T-cell (primary cell): Measurements from ENCODE around the gene APOA4. TPM values are rescaled to one million over a fixed set of nuclear protein-coding genes. Genes with fewer than 3 reads are reported as not detected.

Source experiments
- ATAC-seq, 4 experiments: fragments of 200-7000 bp in 3 of 4; fragments of 150-1000 bp in 1 of 4; cut with Tn5 transposase; replicated peaks in 1 of 4; 1 replicate in 3 of 4; 2 replicates in 1 of 4; pipeline ENCODE4 v1.10.0; 2021; ENCODE audit warnings: moderate library complexity in 3 of 4, mild to moderate bottlenecking in 2 of 4, moderate number of reproducible peaks in 1 of 4
- CTCF ChIA-PET, 2 donors: fragments of 300-600 bp; sonication (Branson Sonifier 250); formaldehyde crosslinking; loops; one replicate each; lab custom pipeline; 2022; ENCODE audit warnings: antibody characterized with exemption in 2 of 2; lab: Charles Lee
- POLR2A ChIA-PET, 2 donors: fragments of 300-600 bp; sonication (Branson Sonifier 250); formaldehyde crosslinking; loops; one replicate each; lab custom pipeline; 2022; ENCODE audit warnings: antibody characterized with exemption in 2 of 2; lab: Charles Lee
- DNase-seq, 35 experiments: peaks; one replicate each; pipeline versions ENCODE4 v3.0.0 to v3.0.0-alpha.2; 2013 to 2023
- H3K27ac ChIP-seq: one replicate; pipeline ENCODE4 v1.5.1; 2013; ENCODE audit warnings: low read length
- H3K27me3 ChIP-seq, 2 experiments: replicated peaks in 1 of 2; 1 replicate in 1 of 2; 2 replicates in 1 of 2; pipeline versions ENCODE4 v1.6.1 to v1.7.0; 2013; ENCODE audit warnings: low read length in 1 of 2, mixed read lengths in 1 of 2; ENCODE audit not compliant: control insufficient read depth in 2 of 2, insufficient read depth in 2 of 2; ENCODE audit errors: extremely low read depth in 1 of 2
- H3K36me3 ChIP-seq, 2 donors: 1 replicate in 1 of 2; 2 replicates in 1 of 2; pipeline versions ENCODE4 v1.6.1 to v1.7.0; 2013; ENCODE audit warnings: low read length in 1 of 2; ENCODE audit not compliant: control insufficient read depth in 2 of 2, insufficient read depth in 1 of 2; ENCODE audit errors: extremely low read depth in 1 of 2
- H3K4me1 ChIP-seq, 2 experiments: 1 replicate in 1 of 2; 2 replicates in 1 of 2; pipeline versions ENCODE4 v1.6.1 to v1.7.0; 2013; ENCODE audit warnings: low read length in 2 of 2, mixed read lengths in 1 of 2; ENCODE audit not compliant: insufficient read depth in 2 of 2, control insufficient read depth in 1 of 2; ENCODE audit errors: extremely low read depth in 1 of 2
- H3K4me3 ChIP-seq, 2 donors: 1 replicate in 1 of 2; 2 replicates in 1 of 2; pipeline versions ENCODE4 v1.5.1 to v1.7.0; 2013; ENCODE audit warnings: mild to moderate bottlenecking in 2 of 2, low read length in 1 of 2, moderate library complexity in 1 of 2; ENCODE audit not compliant: control insufficient read depth in 1 of 2; ENCODE audit errors: extremely low read depth in 1 of 2
- H3K9me3 ChIP-seq: 2 replicates; pipeline ENCODE4 v1.7.0; 2013
- H3K27ac Mint-ChIP-seq, 2 donors: one replicate each; pipeline ENCODE4 v1.8.0; 2020 to 2021; ENCODE audit warnings: mild to moderate bottlenecking in 2 of 2, mixed read lengths in 2 of 2
- H3K27me3 Mint-ChIP-seq, 2 donors: one replicate each; pipeline ENCODE4 v1.8.0; 2021 to 2022; ENCODE audit warnings: mixed read lengths in 2 of 2
- H3K36me3 Mint-ChIP-seq: one replicate; pipeline ENCODE4 v1.8.0; 2021; ENCODE audit warnings: mixed read lengths
- H3K4me1 Mint-ChIP-seq, 3 donors: one replicate each; pipeline ENCODE4 v1.8.0; 2020 to 2022; ENCODE audit warnings: mixed read lengths in 3 of 3, mild to moderate bottlenecking in 1 of 3
- H3K4me3 Mint-ChIP-seq, 3 donors: one replicate each; pipeline ENCODE4 v1.8.0; 2020 to 2022; ENCODE audit warnings: mild to moderate bottlenecking in 3 of 3, mixed read lengths in 3 of 3, moderate library complexity in 3 of 3
- H3K9me3 Mint-ChIP-seq, 3 donors: one replicate each; pipeline ENCODE4 v1.8.0; 2020 to 2022; ENCODE audit warnings: mixed read lengths in 3 of 3
- WGBS: methylation state at CpG from one replicate; pipeline ENCODE4 v1.1.5; 2013; ENCODE audit warnings: missing lambda C conversion rate; ENCODE audit not compliant: insufficient coverage; 5-methylcytosine and 5-hydroxymethylcytosine counted together
- total RNA-seq, 35 experiments: library from RNA in 6 of 35; stranded (reverse) in 6 of 35; fragments of 120-200 nt in 1 of 35; gene quantifications; one replicate each; pipeline versions ENCODE4 v1.2.1 to v1.2.4 and lab custom pipeline; 2013 to 2026

Gene APOA4
- total RNA-seq, 5 donors from 2014 or later (not counting 1 experiment from before 2014, with no cell fraction given), result not detected

GRCh38 chr11:116825854-116826750 is 3.0 kb upstream of the APOA4 start:
- H3K27ac Mint-ChIP-seq, result no peak overlapping the region
- WGBS, result 88% methylated on average over 16 of the region's 22 CpGs
- H3K36me3 ChIP-seq, result no peaks in the 10 kb centered on the region
- no peaks in the 10 kb centered on the region for H3K9me3 Mint-ChIP-seq
- H3K4me3 Mint-ChIP-seq, result no peak overlapping the region
- ChIA-PET CTCF (interaction anchor here in 1 of 2 donors (0.5 kb wide), 1 partner anchor 61 kb away, joined by 3 read pairs; no protein-coding TSS in a partner anchor), POLR2A (interaction anchor here in 1 of 2 donors (0.6 kb wide), 1 partner anchor 18 kb away, joined by 4 read pairs; no protein-coding TSS in a partner anchor)
- no peaks in the 10 kb centered on the region for H3K27me3 Mint-ChIP-seq
- ATAC-seq, result no peak
- DNase-seq, result no peak
- no peak overlapping the region for H3K4me3 ChIP-seq
- no peak overlapping the region for H3K27ac ChIP-seq
- no peaks in the 10 kb centered on the region for H3K4me1 Mint-ChIP-seq
- no peaks in the 10 kb centered on the region for H3K9me3 ChIP-seq
- no peaks in the 10 kb centered on the region for H3K4me1 ChIP-seq
- no peaks in the 10 kb centered on the region for H3K36me3 Mint-ChIP-seq
- H3K27me3 ChIP-seq, result peaks cover 0 to 11% of the 10 kb centered on the region in 2 experiments

DNA sequence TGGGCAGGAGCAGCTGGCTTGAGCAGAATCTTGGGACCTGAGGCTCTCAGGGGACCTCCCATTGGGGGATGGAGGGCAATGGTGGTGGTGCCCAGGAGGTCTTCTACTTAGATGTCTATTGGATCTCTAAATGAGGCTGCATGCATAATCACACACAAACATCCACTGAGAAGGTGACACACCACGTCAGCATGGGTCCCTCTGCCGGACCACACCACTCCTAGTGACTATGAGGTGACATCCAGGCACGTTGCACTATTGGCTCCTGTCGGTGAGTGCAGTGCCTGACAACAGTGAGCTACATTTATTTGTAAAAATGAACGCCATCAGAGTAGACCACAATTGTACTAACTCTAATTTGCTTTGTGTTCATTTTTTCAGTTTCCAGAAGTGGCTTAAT is 2.3 kb upstream of the APOA4 start:
- Histone ChIP-seq H3K4me3 (no peak overlapping the region), H3K4me1 (no peaks in the 10 kb centered on the region), H3K27me3 (peaks cover 0 to 11% of the 10 kb centered on the region in 2 experiments), H3K9me3 (no peaks in the 10 kb centered on the region), H3K27ac (no peak overlapping the region), H3K36me3 (no peaks in the 10 kb centered on the region)
- H3K36me3 Mint-ChIP-seq, result no peaks in the 10 kb centered on the region
- DNase-seq (no peak), ATAC-seq (no peak)
- H3K9me3 Mint-ChIP-seq, result no peaks in the 10 kb centered on the region
- ChIA-PET POLR2A (no interaction called here), CTCF (interaction anchor here in 1 of 2 donors (0.5 kb wide), 1 partner anchor 61 kb away, joined by 3 read pairs; no protein-coding TSS in a partner anchor)
- no peak overlapping the region for H3K4me3 Mint-ChIP-seq
- H3K27ac Mint-ChIP-seq, result no peak overlapping the region
- WGBS, result 73% methylated on average over 5 of the region's 5 CpGs
- H3K27me3 Mint-ChIP-seq, result no peaks in the 10 kb centered on the region
- H3K4me1 Mint-ChIP-seq, result no peaks in the 10 kb centered on the region

DNA sequence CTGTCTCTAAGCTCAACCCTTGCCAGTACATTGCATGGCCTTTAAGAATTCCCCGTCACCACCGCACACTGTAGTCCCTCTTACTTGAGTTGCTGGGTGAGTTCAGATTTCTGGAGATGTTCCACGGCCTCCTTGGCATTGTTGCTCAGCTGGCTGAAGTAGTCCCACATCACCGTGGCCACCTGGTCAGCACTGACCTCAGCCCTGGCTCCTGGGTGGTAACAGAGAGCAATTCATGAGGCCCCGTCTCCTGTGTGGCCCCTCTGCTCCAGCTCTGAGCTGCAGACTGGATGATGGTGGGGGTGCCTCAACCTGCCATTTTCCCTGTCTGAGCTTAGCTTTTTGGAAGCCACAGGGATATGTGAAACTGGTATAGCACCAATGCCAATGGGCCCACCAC is 529 bp downstream of the APOA4 start:
- H3K4me1 Mint-ChIP-seq, result no peaks in the 10 kb centered on the region
- ChIA-PET CTCF (interaction anchor here in 1 of 2 donors (0.6 kb wide), 1 partner anchor 34 kb away, joined by 3 read pairs; no protein-coding TSS in a partner anchor), POLR2A (no interaction called here)
- Histone ChIP-seq H3K27me3 (peaks cover 0 to 3% of the 10 kb centered on the region in 2 experiments), H3K9me3 (no peaks in the 10 kb centered on the region), H3K4me1 (no peaks in the 10 kb centered on the region), H3K36me3 (no peaks in the 10 kb centered on the region), H3K4me3 (no peak overlapping the region), H3K27ac (no peak overlapping the region)
- no peak for DNase-seq
- no peak overlapping the region for H3K27ac Mint-ChIP-seq
- no peak for ATAC-seq
- H3K9me3 Mint-ChIP-seq, result no peaks in the 10 kb centered on the region
- no peaks in the 10 kb centered on the region for H3K27me3 Mint-ChIP-seq
- WGBS, result 76% methylated on average over 4 of the region's 5 CpGs
- H3K36me3 Mint-ChIP-seq, result no peaks in the 10 kb centered on the region
- no peak overlapping the region for H3K4me3 Mint-ChIP-seq

DNA sequence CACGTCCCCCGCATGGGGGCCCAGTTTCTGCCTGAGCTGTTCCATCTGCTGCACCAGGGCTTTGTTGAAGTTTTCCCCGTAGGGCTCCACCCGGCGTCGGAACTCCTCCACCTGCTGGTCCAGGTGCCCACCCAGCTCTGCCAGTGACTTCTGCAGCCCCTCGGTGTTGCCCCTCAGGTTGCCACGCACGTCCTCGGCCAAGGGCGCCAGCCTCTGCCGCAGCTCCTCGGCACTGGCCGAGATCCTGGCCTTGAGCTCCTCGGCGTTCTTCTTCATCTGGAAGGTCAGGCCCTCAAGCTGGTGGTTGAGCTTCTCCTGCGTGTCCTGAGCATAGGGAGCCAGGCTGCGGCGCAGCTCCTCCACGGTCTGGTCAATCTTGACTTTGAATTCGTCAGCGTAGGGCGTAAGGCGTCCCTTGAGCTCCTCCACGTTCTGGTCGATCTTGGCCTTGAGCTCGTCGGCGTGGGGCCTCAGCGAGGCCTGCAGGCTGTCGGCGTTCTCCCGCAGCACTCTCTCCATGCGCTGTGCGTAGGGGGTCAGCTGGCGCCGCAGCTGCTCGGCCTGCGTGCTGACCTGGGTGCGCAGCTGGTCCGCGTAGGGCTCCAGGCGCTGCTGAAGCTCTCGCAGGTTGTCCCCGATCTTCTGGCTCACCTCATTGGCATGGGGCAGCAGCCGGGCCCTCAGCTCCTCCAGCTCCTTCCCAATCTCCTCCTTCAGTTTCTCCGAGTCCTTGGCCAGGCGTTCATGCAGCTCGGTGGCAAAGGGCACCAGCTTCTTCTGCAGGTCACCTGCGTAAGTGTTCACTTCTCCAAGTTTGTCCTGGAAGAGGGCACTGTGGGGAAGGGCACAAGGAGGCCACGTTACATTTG is 1.8 kb downstream of the APOA4 start:
- Mint-ChIP-seq H3K9me3 (no peaks in the 10 kb centered on the region), H3K4me3 (no peak overlapping the region), H3K4me1 (no peaks in the 10 kb centered on the region), H3K27ac (no peak overlapping the region), H3K36me3 (no peaks in the 10 kb centered on the region), H3K27me3 (no peaks in the 10 kb centered on the region)
- Histone ChIP-seq H3K4me1 (no peaks in the 10 kb centered on the region), H3K4me3 (no peak overlapping the region), H3K9me3 (no peaks in the 10 kb centered on the region), H3K27ac (no peak overlapping the region), H3K36me3 (no peaks in the 10 kb centered on the region), H3K27me3 (no peaks in the 10 kb centered on the region)
- POLR2A ChIA-PET, result no interaction called here
- 93% methylated on average over 45 of the region's 51 CpGs for WGBS
- no peak for ATAC-seq
- CTCF ChIA-PET, result no interaction called here
- DNase-seq, result no peak

GRCh38 chr11:116819049-116819448 is 4.1 kb downstream of the APOA4 start:
- Histone ChIP-seq H3K36me3 (no peaks in the 10 kb centered on the region), H3K4me3 (no peak overlapping the region), H3K27me3 (no peaks in the 10 kb centered on the region), H3K9me3 (no peaks in the 10 kb centered on the region), H3K4me1 (no peaks in the 10 kb centered on the region), H3K27ac (no peak overlapping the region)
- 89% methylated on average over 7 of the region's 9 CpGs for WGBS
- Mint-ChIP-seq H3K27ac (no peak overlapping the region), H3K36me3 (no peaks in the 10 kb centered on the region), H3K4me1 (no peaks in the 10 kb centered on the region), H3K9me3 (no peaks in the 10 kb centered on the region), H3K4me3 (no peak overlapping the region), H3K27me3 (no peaks in the 10 kb centered on the region)
- ATAC-seq, result no peak
- no peak for DNase-seq
- ChIA-PET CTCF (no interaction called here), POLR2A (no interaction called here)

DNA sequence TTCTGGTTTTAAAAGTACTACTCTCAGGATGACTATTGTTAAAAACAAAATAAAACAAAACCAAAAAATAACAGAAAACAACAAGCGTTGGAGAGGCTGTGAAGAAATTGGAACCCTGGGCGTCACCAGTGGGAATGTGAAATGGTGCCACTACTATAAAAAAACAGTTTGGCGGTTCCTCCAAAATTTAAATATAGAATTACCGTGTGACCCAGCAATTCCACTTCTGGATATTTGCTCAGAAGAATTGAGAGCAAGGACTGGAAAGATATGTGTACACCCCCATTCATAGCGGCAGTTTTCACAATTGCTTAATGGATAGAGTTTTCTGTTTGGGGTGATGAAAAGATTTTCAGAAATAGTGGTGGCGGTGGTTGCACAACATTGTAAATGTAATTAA is 8.6 kb downstream of the APOA4 start:
- ATAC-seq, result no peak
- no CpG with 5 or more reads among the region's 6 CpGs for WGBS
- Histone ChIP-seq H3K27ac (no peak overlapping the region), H3K4me3 (no peak overlapping the region), H3K4me1 (no peaks in the 10 kb centered on the region), H3K27me3 (no peaks in the 10 kb centered on the region), H3K36me3 (no peaks in the 10 kb centered on the region), H3K9me3 (no peaks in the 10 kb centered on the region)
- no peaks in the 10 kb centered on the region for H3K9me3 Mint-ChIP-seq
- no peaks in the 10 kb centered on the region for H3K27me3 Mint-ChIP-seq
- no peaks in the 10 kb centered on the region for H3K36me3 Mint-ChIP-seq
- H3K27ac Mint-ChIP-seq, result no peak overlapping the region
- POLR2A ChIA-PET, result interaction anchor here in 1 of 2 donors (0.6 kb wide), 1 partner anchor 14 kb away, joined by 5 read pairs; no protein-coding TSS in a partner anchor
- CTCF ChIA-PET, result no interaction called here
- no peak overlapping the region for H3K4me3 Mint-ChIP-seq
- no peaks in the 10 kb centered on the region for H3K4me1 Mint-ChIP-seq
- DNase-seq, result no peak
